Spleen (tissue), 11 donors: Measurements from ENCODE around the gene TWIST2. TPM values are rescaled to one million over a fixed set of nuclear protein-coding genes. Genes with fewer than 3 reads are reported as not detected.
A peak's percentile ranks its signal among the peaks of the same experiment; 100 is the strongest.

Experiments used
- DNase-seq: peaks from one replicate; pipeline ENCODE4 v3.0.0-alpha.2; 2020
- H3K27ac ChIP-seq, 8 donors: fragments of 200-600 bp; sonication (generic) in 7 of 8; 1 replicate in 4 of 8; 2 replicates in 4 of 8; pipeline versions ENCODE4 v1.5.0 to v1.8.0; 2016 to 2021; ENCODE audit warnings: inconsistent platforms in 4 of 8, mild to moderate bottlenecking in 4 of 8, moderate library complexity in 1 of 8
- H3K27me3 ChIP-seq, 7 donors: fragments of 200-600 bp; sonication (generic) in 6 of 7; replicated peaks in 1 of 7; 1 replicate in 4 of 7; 2 replicates in 3 of 7; pipeline versions ENCODE4 v1.5.0 to v1.8.0; 2016 to 2021; ENCODE audit warnings: inconsistent platforms in 3 of 7, mild to moderate bottlenecking in 1 of 7
- H3K36me3 ChIP-seq, 6 donors: fragments of 200-600 bp; sonication (generic) in 5 of 6; 1 replicate in 4 of 6; 2 replicates in 2 of 6; pipeline versions ENCODE4 v1.5.0 to v1.8.0; 2016 to 2021; ENCODE audit warnings: inconsistent platforms in 2 of 6
- H3K4me1 ChIP-seq, 6 donors: fragments of 200-600 bp; sonication (generic) in 5 of 6; 1 replicate in 3 of 6; 2 replicates in 3 of 6; pipeline versions ENCODE4 v1.5.0 to v1.8.0; 2016 to 2021; ENCODE audit warnings: inconsistent platforms in 3 of 6
- H3K4me3 ChIP-seq, 8 donors: fragments of 200-600 bp; sonication (generic) in 7 of 8; 1 replicate in 4 of 8; 2 replicates in 4 of 8; pipeline versions ENCODE4 v1.5.0 to v1.8.0; 2016 to 2021; ENCODE audit warnings: inconsistent platforms in 4 of 8, mild to moderate bottlenecking in 4 of 8, moderate library complexity in 2 of 8
- H3K9me3 ChIP-seq, 8 donors: fragments of 200-600 bp; sonication (generic) in 7 of 8; 1 replicate in 4 of 8; 2 replicates in 4 of 8; pipeline versions ENCODE4 v1.5.0 to v1.8.0; 2016 to 2021; ENCODE audit warnings: inconsistent platforms in 4 of 8
- CTCF ChIP-seq, 11 experiments: fragments of 200-600 bp in 7 of 11; fragments of 450-650 bp in 4 of 11; sonication (generic) in 4 of 11; IDR thresholded peaks in 8 of 11; conservative IDR thresholded peaks in 3 of 11; 1 replicate in 7 of 11; 2 replicates in 4 of 11; pipeline versions ENCODE4 v1.4.0 to v1.8.0; 2016 to 2021; ENCODE audit warnings: antibody characterized with exemption in 11 of 11, inconsistent platforms in 4 of 11, mild to moderate bottlenecking in 1 of 11
- POLR2A ChIP-seq, 3 donors: fragments of 450-650 bp; IDR thresholded peaks; one replicate each; pipeline ENCODE4 v1.5.1; 2017; ENCODE audit warnings: antibody characterized with exemption in 3 of 3, mild to moderate bottlenecking in 1 of 3
- POLR2AphosphoS5 ChIP-seq, 3 donors: sonication (generic); formaldehyde crosslinking; IDR thresholded peaks; one replicate each; pipeline ENCODE4 v1.5.1; 2017; ENCODE audit warnings: antibody characterized with exemption in 3 of 3
- WGBS, 5 donors: extraction: QIAGEN DNeasy Blood & Tissue Kit in 3 of 5; methylation state at CpG; one replicate each; pipeline versions ENCODE4 v1.1.5 to v1.1.7; 2013 to 2018; 5-methylcytosine and 5-hydroxymethylcytosine counted together
- intact Hi-C: fragments of 100-400 bp; cut with DNase I; formaldehyde crosslinking; loops from one replicate; pipeline ENCODE4 v1.15.0; 2023; ENCODE audit warnings: low total_unique reads
- polyA plus RNA-seq, 3 donors: library from polyadenylated mRNA; stranded (reverse); fragments of 200-250 nt; gene quantifications; one replicate each; pipeline ENCODE4 v1.2.1, GENCODE V29; 2013
- total RNA-seq, 7 donors: library from RNA; depleted of rRNA in 3 of 7; stranded (reverse); fragments of >200 nt in 3 of 7; fragmentation: NEBNext Ultra II Directional in 4 of 7; extraction: Animal tissue kit (Norgen Biotek cat#: 25700) in 4 of 7; gene quantifications; one replicate each; pipeline versions ENCODE4 v1.1.0 to v1.2.1, GENCODE V29; 2016 to 2021
- donor health status: healthy with polysubstance abuse.
- donor health status: DM: no; HTN: no; CAD: no; lungs with moderate emphysema.
- donor health status: DM: no; HTN: no; CAD: no.
- donor health status: Bipolar disorder and iron deficiency.
- donor health status: healthy.
- donor health status: DM: no; HTN: no; CAD: no.
- donor health status: DM: yes; HTN: yes; CAD: no.

Gene TWIST2
- total and polyA plus RNA-seq, 10 donors: 1.7 to 9.0 (median 2.4) TPM

GRCh38 chr2:238897122-238897880 lies 49.4 kb downstream of the TWIST2 start:
- WGBS, 5 donors: 72 to 77% (median 75%) methylated on average over 15 to 19 of the region's 19 CpGs
- intact Hi-C loops: no loop called here
- TF ChIP-seq POLR2A (IDR thresholded peaks at IDR 0.05) (no peak), CTCF (IDR thresholded peaks at IDR 0.05 in 8 of 11, conservative IDR thresholded peaks at IDR 0.05 in 3 of 11) (no peak), POLR2AphosphoS5 (IDR thresholded peaks at IDR 0.05) (no peak)
- Histone ChIP-seq H3K4me1 (no peaks in the 10 kb centered on the region), H3K9me3 (no peaks in the 10 kb centered on the region), H3K36me3 (no peaks in the 10 kb centered on the region), H3K4me3 (no peak overlapping the region), H3K27ac (peak overlapping the region in 1 of 8 donors; percentile 23), H3K27me3 (peaks cover 0 to 50% (median 5%) of the 10 kb centered on the region in 7 donors)
- peak; percentile 63 for DNase-seq

- H3K27ac ChIP-seq: peak overlapping the region in 1 of 8 donors; percentile 23
- H3K27me3 ChIP-seq: peaks cover 0 to 50% (median 5%) of the 10 kb centered on the region in 7 donors
- intact Hi-C loops: no loop called here
- DNase-seq: peak; percentile 58
- H3K4me3 ChIP-seq: no peak overlapping the region
- no peaks in the 10 kb centered on the region for H3K9me3 ChIP-seq
- TF ChIP-seq POLR2A (IDR thresholded peaks at IDR 0.05) (no peak), POLR2AphosphoS5 (IDR thresholded peaks at IDR 0.05) (no peak), CTCF (IDR thresholded peaks at IDR 0.05 in 8 of 11, conservative IDR thresholded peaks at IDR 0.05 in 3 of 11) (no peak)
- no peaks in the 10 kb centered on the region for H3K4me1 ChIP-seq
- no peaks in the 10 kb centered on the region for H3K36me3 ChIP-seq
- 57 to 77% (median 75%) methylated on average over 7 of the region's 7 CpGs for WGBS, 5 donors
Observed at GRCh38 chr2:238897911-238898311, 50.0 kb downstream of the TWIST2 start.

GRCh38 chr2:238898534-238899281 lies 50.8 kb downstream of the TWIST2 start:
- intact Hi-C loops: no loop called here
- Histone ChIP-seq H3K9me3 (no peaks in the 10 kb centered on the region), H3K4me3 (no peak overlapping the region), H3K4me1 (no peaks in the 10 kb centered on the region), H3K27ac (no peak overlapping the region), H3K36me3 (no peaks in the 10 kb centered on the region), H3K27me3 (peaks cover 0 to 50% (median 5%) of the 10 kb centered on the region in 7 donors)
- TF ChIP-seq POLR2AphosphoS5 (IDR thresholded peaks at IDR 0.05): no peak
- TF ChIP-seq POLR2A (IDR thresholded peaks at IDR 0.05): no peak
- no peak for TF ChIP-seq CTCF (IDR thresholded peaks at IDR 0.05 in 8 of 11, conservative IDR thresholded peaks at IDR 0.05 in 3 of 11)
- DNase-seq: peak; percentile 68
- 85 to 90% (median 88%) methylated on average over 19 to 22 of the region's 22 CpGs for WGBS, 5 donors

DNA sequence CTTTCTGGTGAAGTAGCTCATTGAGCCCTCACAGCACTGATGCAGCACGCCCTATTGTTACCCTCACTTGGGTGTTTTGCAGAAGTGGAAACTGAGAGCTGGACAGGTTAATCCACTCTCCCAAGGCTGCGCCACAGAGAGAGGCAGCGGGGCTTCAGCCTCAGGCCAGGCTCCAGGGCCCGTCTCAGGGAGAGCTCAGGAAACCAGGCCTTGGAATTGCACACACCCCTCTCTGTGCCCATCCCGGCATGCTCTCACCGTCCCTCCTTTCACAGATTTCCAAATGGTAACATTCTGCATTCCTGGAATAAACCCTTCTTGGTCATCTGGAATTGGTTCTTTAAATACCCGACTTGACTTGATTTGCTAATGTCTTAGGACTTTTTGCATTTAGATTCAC lies 51.5 kb downstream of the TWIST2 start:
- 73 to 82% (median 79%) methylated on average over 7 of the region's 7 CpGs for WGBS, 5 donors
- intact Hi-C loops: no loop called here
- H3K4me3 ChIP-seq: no peak overlapping the region
- DNase-seq: peak; percentile 35
- peaks cover 0 to 50% (median 5%) of the 10 kb centered on the region in 7 donors for H3K27me3 ChIP-seq
- no peaks in the 10 kb centered on the region for H3K9me3 ChIP-seq
- no peaks in the 10 kb centered on the region for H3K36me3 ChIP-seq
- no peak overlapping the region for H3K27ac ChIP-seq
- TF ChIP-seq POLR2AphosphoS5 (IDR thresholded peaks at IDR 0.05) (no peak), POLR2A (IDR thresholded peaks at IDR 0.05) (no peak), CTCF (IDR thresholded peaks at IDR 0.05 in 8 of 11, conservative IDR thresholded peaks at IDR 0.05 in 3 of 11) (no peak)
- H3K4me1 ChIP-seq: no peaks in the 10 kb centered on the region
